HFF-Myc (cell line): Measurements from ENCODE around the gene PRSS27.

Experiments
- DNase-seq: peaks from one replicate; pipeline ENCODE4 v3.0.0-alpha.2; 2011; ENCODE audit warnings: low read depth; ENCODE audit errors: extremely low read depth
- H3K4me3 ChIP-seq: replicated peaks from 2 replicates; pipeline ENCODE4 v1.5.1; 2011; ENCODE audit warnings: low read depth, mild to moderate bottlenecking, control low read depth, low read length
- CTCF ChIP-seq: IDR thresholded peaks from 2 replicates; pipeline ENCODE4 v1.5.1; 2012; ENCODE audit warnings: mild to moderate bottlenecking, low read depth, low read length, control low read depth; ENCODE audit errors: missing control alignments

PRSS27 gene

GRCh38 chr16:2713985-2714774 lies 5.8 kb downstream of the PRSS27 start:
- TF ChIP-seq CTCF: no peak
- no peak for DNase-seq
- H3K4me3 ChIP-seq: no peak overlapping the region

GRCh38 chr16:2713523-2713922 lies 6.5 kb downstream of the PRSS27 start:
- TF ChIP-seq CTCF: no peak
- H3K4me3 ChIP-seq: no peak overlapping the region
- DNase-seq: no peak

- no peak for TF ChIP-seq CTCF
- no peak overlapping the region for H3K4me3 ChIP-seq
- DNase-seq: no peak
These were observed 7.5 kb downstream of the PRSS27 start for GRCh38 chr16:2712546-2712945.

- H3K4me3 ChIP-seq: no peak overlapping the region
- no peak for TF ChIP-seq CTCF
- DNase-seq: no peak
These were observed 8.0 kb downstream of the PRSS27 start for GRCh38 chr16:2712063-2712441.

- TF ChIP-seq CTCF: no peak
- no peak for DNase-seq
- no peak overlapping the region for H3K4me3 ChIP-seq
These were observed 8.5 kb downstream of the PRSS27 start for GRCh38 chr16:2711370-2712062.

GRCh38 chr16:2710711-2711231 lies 9.3 kb downstream of the PRSS27 start:
- no peak for DNase-seq
- no peak overlapping the region for H3K4me3 ChIP-seq
- TF ChIP-seq CTCF: no peak
